NCI-H1092 treated with DMSO at 0.1 percent for 48 hours (cell line): ENCODE results near the gene SERINC3.

Experiments
- DNase-seq: peaks from one replicate; lab custom pipeline; 2025; lab: John Stamatoyannopoulos, UW

Gene SERINC3

DNA sequence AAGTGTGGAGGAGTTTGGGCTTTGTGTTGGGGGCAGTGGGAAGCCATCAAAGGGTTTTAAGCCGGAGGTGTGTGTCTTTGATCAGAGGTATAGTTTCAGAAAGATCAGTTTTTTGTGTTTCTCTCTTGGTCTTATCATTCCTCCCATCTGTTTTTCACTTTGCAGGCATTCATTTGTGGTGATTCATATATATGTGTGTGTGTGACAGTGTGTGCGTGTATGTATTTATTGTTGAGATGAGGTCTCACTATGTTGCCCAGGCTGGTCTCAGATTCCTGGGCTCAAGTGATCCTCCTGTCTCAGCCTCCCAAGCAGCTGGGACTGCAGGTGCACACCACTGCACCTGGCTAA is 11.1 kb upstream of the SERINC3 start:
- no peak for DNase-seq

DNA sequence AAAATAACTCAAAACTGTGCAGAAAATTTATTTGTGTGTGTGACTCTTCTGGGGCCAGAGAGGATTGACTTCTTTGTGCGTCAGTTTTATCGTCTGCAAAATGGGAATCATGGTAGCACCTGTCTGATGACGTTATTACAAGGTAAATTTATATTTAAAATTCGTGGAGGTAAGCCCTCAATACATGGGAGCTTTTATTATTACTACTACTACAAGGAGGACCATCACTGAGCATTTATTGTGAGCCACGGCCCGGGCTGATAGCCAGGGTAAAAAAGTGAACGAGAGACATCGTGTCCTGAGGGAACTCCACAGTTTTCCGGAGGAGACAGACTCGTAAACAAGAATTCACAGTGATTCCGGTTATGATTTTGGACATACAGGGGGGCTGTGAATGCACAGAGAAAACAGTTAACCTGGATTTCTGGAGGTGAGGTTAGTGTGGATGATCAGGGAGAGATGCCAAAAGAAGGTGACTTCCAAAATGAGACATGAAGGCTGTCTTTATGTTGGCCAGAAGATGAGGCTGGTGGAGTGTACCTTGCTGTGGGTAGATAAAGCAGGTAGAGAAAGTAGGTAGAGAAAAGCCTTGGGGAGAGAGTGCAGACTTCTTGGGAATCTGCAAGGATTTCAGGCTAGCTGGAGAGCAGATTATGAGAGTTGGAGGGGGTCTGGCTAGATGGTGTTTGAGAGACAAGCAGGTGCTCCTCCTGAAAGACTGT is 10.6 kb upstream of the SERINC3 start:
- no peak for DNase-seq

DNA sequence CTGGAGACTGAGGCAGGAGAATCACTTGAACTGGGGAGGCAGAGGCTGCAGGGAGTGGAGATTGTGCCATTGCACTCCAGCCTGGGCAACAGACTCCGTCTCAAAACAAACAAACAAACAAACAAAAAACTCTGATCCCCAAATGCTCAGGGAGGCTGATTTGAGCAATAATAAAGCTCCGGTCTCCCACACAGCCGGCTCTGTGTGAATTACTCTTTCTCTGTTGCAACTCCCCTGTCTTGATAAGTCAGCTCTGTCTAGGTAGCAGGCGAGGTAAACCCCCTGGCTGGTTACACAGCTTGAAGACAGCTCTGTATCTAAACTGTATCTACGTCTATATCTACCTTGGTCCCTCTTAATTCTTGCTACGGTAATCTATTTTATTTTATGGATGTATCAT is 6.4 kb upstream of the SERINC3 start:
- DNase-seq = no peak

DNA sequence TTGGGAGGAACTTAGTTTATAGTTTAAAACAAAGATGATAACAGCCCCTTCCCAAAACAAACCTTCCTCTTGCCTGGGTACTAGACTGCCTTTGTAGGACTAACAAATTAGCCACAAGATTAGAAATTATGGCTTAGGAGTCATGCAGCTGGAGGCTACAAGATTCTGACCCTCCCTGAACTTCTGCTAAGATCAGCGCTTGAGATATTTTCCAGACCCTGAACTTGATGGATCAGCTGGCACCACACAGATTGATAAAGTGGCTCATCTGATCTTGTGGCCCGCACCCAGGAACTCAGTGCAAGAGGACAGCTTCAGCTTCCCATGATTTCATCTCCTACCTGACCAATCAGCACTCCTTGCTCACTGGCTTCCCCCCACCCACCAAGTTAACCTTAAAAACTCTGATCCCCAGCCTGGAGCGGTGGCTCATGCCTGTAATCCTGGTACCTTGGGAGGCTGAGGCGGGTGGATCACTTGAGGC is 5.9 kb upstream of the SERINC3 start:
- DNase-seq = no peak

DNA sequence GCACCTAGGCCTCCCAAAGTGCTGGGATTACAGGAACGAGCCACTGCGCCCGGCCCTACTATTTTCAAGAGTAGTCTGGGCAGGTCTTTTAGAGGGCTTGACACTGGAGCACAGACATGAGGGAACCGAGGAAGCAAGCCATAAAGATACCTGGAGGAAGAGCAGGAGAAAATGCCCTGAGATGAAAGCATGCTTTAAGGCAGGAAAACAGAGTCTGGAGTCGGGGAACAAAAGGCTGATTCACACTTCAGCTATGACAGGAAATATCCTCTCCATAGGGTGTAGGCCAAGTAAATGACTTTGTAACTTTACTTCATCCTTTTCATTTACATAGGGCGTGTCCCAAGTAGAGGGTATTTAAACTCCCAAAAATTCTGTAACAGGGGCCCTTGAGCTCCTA is 4.3 kb upstream of the SERINC3 start:
- no peak for DNase-seq

DNA sequence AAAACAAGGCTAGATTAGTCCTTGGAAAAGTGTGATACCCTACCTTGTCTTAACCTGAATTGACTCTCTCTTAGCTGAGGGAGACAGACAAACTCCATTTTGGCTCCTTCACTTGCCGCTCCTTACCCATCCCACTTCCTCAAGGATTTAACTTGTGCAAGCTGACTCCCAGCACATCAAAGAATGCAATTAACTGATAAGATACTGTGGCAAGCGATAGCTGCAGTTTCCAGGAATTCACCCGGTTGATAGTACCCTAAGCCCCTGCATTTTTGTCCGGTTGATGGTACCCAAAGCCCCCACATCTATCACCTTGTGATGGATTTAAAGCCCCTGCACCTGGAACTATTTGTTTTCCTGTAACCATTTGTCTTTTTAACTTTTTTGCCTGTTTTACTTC is 1.9 kb upstream of the SERINC3 start:
- DNase-seq = no peak

DNA sequence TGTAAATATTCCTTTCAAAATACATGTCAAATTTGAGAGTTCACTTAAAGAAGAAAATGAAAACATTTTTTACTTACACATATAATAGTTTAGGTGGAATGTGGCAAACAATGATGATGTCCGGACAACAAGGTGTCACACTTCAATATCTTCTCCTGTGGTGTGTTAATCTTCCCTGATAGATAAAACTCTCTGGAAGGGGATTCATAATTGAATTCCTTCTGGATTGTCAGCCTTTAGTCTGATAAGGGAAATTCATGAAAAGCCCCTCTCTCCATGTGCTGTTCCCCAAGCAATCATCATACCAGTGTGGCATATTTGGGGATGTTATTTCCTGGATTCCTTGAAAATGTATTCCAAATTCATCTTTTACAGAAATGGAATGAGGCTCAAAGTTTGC is 971 bp upstream of the SERINC3 start:
- no peak for DNase-seq

DNA sequence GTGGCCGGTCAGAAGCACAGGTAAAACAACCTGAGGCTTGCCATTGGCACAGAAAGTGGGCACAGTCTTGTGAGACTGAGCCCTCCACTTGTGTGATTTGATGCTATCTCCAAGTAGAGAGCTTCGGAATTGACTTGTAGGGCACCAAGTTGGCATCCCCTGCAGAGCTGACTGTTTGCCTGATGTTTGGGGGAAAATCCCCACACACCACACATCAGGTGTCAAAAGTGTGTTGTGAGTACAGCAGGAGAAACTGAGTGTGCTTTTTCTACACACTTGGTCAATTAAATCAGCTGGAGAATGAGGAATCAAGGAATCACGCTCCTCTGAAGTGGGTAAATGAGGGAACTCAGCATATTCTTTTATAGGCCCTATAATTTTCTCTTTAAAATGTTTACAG is 989 bp downstream of the SERINC3 start:
- no peak for DNase-seq

DNA sequence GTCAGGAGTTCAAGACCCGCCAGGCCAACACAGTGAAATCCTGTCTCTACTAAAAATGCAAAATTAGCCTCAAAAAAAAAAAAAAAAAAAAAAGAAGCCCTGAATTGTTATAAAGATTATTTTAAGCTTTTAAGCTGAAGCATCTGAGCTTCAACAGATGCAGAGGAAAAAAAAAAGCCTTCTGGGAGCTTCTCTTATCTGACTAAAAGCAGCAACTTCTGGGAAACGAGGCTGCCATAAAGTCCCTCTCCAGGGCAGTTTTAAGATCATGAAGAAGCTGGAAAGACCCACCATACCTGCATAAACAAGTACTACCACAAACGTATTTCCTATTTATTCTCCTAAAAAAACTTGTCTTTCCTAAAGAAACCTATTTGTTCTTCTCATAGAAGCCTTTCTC is 3.6 kb downstream of the SERINC3 start:
- no peak for DNase-seq

DNA sequence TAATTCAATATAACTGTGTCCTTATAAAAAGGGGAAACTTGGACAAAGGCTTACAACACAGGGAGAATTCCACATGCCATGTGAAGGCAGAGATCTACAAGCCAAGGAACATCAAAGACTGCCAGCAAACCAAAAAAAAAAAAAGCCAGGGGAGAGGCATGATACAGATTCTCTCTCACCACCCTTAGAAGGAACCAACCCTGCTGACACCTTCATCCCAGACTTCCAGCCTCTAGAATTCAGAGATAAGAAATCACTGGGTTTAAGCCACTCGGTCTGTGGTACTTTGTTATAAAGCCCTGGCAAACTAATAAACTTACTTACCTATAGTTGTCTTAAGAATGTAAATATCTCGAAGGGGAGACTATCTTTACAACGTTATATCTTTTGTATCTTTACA is 4.4 kb downstream of the SERINC3 start:
- no peak for DNase-seq

DNA sequence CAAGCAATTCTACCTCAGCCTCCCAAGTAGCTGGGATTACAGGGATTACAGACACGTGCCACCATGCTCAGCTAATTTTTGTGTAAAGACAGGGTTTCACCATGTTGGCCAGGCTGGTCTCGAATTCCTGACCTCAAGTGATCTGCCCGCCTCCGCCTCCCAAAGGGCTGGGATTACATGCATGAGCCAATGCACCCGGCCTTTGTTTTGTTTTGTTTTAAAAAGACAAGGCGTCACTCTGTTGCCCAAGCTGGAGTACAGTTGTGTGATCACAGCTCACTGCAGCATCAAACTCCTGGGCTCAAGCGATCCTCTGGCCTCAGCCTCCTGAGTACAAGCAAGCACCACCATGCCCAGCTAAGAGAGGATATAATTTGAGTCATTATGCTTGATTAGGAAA is 5.4 kb downstream of the SERINC3 start:
- DNase-seq = no peak

DNA sequence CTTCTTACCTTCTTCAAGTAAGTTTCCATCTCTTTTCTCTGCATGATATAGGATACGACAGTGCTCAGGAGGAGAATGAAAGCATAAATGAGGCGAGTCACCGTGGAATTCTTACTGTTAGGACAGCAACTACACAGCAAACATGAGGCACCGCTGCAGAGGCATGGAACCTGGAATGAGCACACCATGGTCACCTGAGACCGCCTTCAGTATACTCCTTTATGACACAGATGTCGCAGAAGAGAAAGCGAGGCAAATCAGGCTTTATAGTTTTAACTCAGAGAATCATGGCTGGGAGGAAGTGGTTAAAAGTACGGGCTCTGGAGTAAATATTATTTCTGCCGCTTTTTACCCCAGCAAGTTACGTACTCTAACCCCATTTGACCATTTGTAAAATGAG is 8.0 kb downstream of the SERINC3 start:
- no peak for DNase-seq

DNA sequence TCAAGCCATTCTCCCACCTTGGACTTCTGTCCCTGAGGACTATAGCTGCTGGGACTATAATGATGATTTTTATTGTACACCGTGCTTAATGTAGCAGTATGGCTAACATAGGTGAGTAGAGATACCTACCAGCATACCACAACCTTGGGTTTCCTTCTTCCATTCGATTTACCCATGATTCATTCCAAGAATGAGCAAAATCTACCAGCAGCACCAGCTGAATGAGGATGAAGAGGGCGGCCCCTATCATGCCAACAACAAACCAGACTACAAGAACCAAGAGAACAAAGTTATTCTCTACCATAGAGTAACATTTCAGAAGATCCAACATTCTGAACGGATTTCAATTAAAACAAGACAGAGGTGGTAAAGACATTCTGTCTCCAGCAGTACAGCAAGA is 12.1 kb downstream of the SERINC3 start:
- no peak for DNase-seq

DNA sequence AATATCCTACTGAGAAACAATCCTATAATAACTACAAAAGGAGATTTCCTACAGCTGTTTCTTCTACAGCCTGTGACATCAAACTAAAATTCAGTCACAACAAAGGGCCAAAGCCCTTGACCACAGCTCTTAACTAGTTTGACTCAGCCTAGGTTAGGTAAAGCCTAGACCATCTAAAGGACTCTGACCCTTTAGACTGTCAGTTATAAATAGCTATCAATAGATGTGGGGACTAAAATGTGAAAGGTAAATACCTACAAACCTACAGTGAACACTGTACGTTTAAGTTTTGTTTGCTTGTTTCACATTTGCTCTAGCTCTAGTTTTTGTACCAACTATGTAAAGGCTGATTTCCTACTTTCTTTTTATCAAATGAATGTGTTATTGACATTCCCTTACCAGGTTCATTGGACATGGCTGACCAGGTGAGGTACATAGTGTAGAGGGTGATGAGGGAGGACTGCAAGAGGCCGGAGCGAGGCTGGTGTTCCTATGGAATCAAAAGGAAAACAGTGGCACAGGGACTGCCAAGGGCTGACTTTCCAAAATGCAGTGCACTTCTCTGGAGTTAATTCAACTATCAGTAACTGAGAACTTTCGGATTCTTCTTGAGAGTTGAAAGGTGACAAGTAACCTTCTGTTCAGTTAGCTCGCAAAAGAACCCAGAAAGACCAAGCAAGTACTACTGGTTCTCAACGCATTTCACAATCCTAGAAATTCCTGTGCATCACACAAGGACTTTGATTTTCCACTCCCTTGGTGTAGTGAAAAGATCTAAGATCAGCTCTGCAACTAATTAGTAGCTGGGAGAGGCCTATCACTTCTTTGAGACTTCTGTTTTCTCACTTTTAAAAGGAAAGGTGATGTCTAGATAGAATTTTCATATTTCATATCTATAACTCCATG is 17.2 kb downstream of the SERINC3 start:
- no peak for DNase-seq

DNA sequence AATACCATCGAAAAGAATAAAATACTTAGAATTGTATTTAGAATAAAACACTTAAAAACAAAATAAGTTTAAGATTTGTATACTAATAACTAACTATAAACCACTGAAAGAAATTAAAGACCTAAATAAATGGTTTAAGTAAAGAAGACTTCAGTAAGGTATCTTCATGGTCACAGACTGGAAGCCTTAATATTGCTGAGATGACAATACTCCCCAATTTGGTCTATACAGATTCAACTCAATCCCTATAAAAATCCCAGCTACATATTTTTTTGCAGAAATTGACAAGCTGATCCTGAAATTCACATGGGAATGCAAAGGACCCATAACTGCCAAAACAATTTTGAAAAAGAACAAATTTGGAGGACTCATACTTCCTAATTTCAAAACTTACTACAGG is 18.9 kb downstream of the SERINC3 start:
- no peak for DNase-seq

DNA sequence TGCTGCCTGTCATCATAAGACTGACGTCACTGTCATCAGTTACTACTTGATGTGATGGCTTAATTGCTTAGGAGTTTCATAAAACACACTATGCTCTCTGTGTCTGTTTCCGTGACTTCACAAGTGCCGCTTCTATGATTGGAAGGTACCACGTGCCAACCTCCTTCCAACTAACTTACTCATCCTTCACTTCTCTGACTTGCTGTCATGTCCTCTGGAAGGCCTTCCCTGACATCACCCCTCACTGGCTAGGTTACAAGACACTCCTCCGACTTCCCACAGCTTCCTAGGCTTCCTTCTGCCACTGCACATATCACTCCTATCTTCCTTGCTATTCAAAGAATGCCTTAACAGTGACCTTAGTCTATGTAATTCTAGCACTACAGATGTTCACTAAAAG is 20.4 kb downstream of the SERINC3 start:
- no peak for DNase-seq

DNA sequence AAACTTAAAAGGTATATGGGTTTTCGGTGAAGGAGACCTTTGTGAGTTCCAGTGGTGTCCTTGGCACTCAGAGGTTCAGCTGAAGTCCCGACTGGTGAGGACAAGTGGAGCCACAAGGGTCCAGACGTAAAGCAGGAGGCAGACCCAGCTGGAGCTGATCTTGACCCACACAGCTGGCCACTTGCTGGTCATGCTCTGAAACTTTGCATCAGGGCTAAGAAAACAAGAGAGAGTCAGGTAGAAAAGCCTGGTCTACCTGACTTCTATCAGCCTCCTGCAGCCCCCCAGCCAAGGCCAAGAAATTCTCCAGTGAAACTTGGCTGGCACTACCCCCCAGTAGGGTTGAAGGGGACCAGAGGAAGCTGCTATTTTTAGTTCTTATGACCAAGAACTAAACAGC is 21.6 kb downstream of the SERINC3 start:
- no peak for DNase-seq

DNA sequence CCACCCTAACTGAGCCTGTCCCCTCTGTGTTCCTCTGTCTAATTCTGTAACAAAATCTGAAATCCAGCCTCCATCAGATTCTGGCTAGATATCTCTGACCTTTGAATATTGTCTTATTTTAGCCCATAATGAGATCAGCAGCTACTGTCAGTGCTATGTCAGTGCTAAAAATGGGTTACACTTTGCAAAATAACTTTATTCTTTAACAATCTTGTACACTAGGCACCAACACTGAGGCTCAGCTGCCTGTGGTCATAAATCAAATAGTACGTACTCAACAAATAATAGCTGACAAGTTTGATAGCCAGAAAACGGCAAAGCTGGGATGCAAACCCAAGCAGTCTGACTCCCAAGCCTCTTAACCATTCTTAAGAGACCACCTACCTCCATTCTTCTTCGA is 24.1 kb downstream of the SERINC3 start:
- DNase-seq = no peak

DNA sequence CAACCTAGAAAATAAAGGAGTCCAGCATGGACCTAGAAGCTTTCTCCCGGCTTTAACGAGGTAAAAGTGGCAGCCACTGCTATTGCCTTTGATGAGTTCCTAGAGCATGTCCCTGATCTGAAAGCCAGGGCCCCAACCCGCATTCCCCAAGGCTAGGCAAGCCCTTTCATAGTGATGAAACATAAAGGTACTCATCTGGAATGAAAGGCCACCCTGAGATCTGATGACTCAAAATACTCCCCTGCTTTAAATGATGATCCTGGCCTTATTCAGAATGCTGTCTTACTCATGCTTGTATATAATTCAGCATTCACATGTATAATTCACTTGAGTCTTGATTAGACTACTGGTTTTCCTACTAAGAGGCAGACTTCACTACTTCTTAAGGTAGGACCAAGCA is 24.9 kb downstream of the SERINC3 start:
- DNase-seq = no peak

DNA sequence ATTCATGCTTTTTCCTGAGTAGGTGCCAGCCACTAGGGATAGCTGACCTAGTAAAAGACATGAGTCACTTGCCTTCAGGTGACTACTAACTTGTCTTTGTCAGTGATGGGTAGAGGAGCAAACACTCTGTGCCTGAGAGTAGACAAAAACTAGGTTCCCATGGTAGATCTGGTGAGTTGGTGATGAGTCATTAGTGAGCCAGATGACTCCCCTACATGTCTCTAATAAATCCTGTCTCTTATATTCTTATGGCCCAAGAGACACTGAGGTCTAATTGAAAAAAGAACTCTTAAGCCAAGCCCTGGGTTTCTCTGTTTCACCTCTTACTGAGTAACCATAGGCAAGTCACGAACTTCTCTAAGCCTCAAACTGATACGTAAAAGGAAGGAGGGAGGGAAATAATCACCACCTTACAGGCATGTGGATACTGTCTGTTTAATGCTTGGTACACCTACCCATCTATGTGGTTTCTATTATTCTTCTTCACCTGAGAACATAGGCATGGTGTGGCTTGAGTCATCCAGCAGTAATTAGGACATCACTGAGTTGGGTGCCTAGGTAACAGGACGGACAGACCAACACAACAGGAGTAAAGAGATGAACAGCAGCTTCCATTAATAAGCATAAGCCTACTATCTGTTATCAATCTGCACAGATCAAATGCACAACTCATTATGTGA is 25.9 kb downstream of the SERINC3 start:
- no peak for DNase-seq

DNA sequence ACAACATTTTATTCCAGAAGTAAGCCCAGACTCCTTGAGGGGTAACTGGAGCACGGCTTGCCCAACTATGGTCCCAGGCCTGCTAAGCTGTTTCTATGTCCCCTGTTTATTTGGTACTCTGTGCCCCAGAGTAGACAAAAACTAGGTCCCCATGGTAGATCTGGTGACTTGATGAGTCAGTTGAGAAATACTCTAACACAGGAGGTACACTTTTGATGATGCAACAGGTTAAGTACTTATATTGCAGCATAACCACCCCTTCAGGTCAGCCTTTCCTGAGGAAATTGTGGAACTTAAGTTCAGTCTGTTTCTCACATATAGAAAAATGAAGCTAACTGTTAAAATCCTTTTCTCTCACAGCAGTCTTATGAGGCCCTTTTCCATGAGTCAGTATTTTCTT is 26.6 kb downstream of the SERINC3 start:
- no peak for DNase-seq

DNA sequence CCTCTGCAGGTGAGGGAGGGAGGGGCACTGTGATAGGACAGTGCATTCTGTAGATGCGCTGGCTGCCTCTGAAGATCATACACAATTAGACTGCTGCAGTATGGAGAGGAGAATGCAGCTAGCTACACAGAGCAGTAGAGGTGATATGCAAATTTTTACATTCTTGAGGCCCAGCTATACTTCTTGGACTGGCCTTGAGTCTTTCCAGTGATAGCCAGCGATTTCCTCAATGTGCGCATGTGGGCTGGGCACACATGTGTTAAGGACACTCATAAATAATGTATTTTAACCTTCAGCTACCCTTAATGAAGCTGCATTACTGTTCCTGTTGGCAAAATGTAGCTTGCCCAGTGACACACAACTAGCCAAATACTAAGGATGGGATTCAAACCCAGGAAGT is 27.2 kb downstream of the SERINC3 start:
- no peak for DNase-seq

DNA sequence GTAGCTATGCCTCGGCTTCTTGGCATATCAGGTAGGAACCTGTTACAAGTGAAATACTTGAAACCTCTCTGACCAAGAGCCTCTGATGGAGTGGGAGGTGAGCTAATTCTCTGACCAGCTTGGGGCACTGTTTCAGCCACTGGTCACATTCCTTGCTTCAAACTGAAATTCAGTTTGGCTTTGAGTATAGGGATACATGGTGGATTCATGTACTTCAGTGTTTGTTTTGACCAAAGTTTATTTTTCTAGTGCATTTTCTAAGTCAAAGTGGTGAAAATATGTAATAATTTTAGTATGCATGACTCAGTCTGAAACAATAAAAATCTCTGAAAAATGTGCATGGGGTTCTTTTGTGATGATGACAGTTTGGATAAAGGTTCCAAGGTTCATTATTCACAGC is 27.6 kb downstream of the SERINC3 start:
- DNase-seq = no peak
